ENCODE results near the gene PSMD9.

The PSMD9 gene

GRCh38 chr12:121934309-121934664 is 45.7 kb downstream of the PSMD9 start:
- H3K4me3 ChIP-seq (ENCODE audit: low read depth, low read length): no peak overlapping the region
- no peak for TF ChIP-seq CTCF (IDR thresholded peaks at IDR 0.05; ENCODE audit: borderline replicate concordance, insufficient read depth, low read depth, low read length)

GRCh38 chr12:121937654-121938053 is 49.1 kb downstream of the PSMD9 start:
- TF ChIP-seq CTCF (IDR thresholded peaks at IDR 0.05; ENCODE audit: borderline replicate concordance, insufficient read depth, low read depth, low read length): no peak
- H3K4me3 ChIP-seq (ENCODE audit: low read depth, low read length): no peak overlapping the region

- H3K4me3 ChIP-seq (ENCODE audit: low read depth, low read length): no peak overlapping the region
- no peak for TF ChIP-seq CTCF (IDR thresholded peaks at IDR 0.05; ENCODE audit: borderline replicate concordance, insufficient read depth, low read depth, low read length)
Measured at GRCh38 chr12:121939186-121939585, 50.6 kb downstream of the PSMD9 start.

- H3K4me3 ChIP-seq (ENCODE audit: low read depth, low read length): no peak overlapping the region
- TF ChIP-seq CTCF (IDR thresholded peaks at IDR 0.05; ENCODE audit: borderline replicate concordance, insufficient read depth, low read depth, low read length): no peak
Measured at GRCh38 chr12:121939992-121940766, 51.6 kb downstream of the PSMD9 start.

GRCh38 chr12:121942145-121942718 is 53.6 kb downstream of the PSMD9 start:
- no peak overlapping the region for H3K4me3 ChIP-seq (ENCODE audit: low read depth, low read length)
- TF ChIP-seq CTCF (IDR thresholded peaks at IDR 0.05; ENCODE audit: borderline replicate concordance, insufficient read depth, low read depth, low read length): no peak

- H3K4me3 ChIP-seq (ENCODE audit: low read depth, low read length): no peak overlapping the region
- no peak for TF ChIP-seq CTCF (IDR thresholded peaks at IDR 0.05; ENCODE audit: borderline replicate concordance, insufficient read depth, low read depth, low read length)
Measured at GRCh38 chr12:121943926-121944325, 55.3 kb downstream of the PSMD9 start.
